ENCODE results near the gene KCNC1. TPM values are rescaled to one million over a fixed set of nuclear protein-coding genes. Genes with fewer than 3 reads are reported as not detected.

The KCNC1 gene
- total and polyA plus RNA-seq, 2 of the 4 experiments (the other 2 are of a cell fraction), result 0.03 TPM; not detected in 1

GRCh38 chr11:17714356-17714854, 20.2 kb upstream of the KCNC1 start:
- H3K9me1 ChIP-seq (ENCODE audit: insufficient read depth, low read length), result no peaks in the 10 kb centered on the region
- ATAC-seq (ENCODE audit: low read depth) (no peak), DNase-seq (no peak)
- no peak overlapping the region for H3K56ac ChIP-seq (ENCODE audit: extremely low read depth, insufficient read depth, low read length)
- H3K79me1 ChIP-seq (ENCODE audit: low read depth in 1 of 2, low read length in 2 of 2), result no peaks in the 10 kb centered on the region
- ChIA-PET POLR2A (ENCODE audit: unreplicated experiment) (no interaction called here), CTCF (no interaction called here)
- peaks cover 39% of the 10 kb centered on the region for H3K27me3 ChIP-seq (ENCODE audit: control insufficient read depth, insufficient read depth, low read length)
- H3K4me1 ChIP-seq (ENCODE audit: control insufficient read depth, insufficient read depth, low read length), result no peaks in the 10 kb centered on the region
- H2BK120ac ChIP-seq (ENCODE audit: low read depth, low read length), result no peak overlapping the region
- peak overlapping the region; percentile 39 for H2AK9ac ChIP-seq (replicated peaks; ENCODE audit: low read depth, low read length, poor library complexity)
- no CpG with 5 or more reads among the region's 8 CpGs for WGBS, 2 experiments (ENCODE audit: extremely low coverage in 2 of 2, insufficient read length in 1 of 2)
- no TSS peak for BruUV-seq (replicated peaks)
- H2AFZ ChIP-seq (replicated peaks; ENCODE audit: low read length, poor library complexity), result no peak overlapping the region
- H3K23ac ChIP-seq (ENCODE audit: low read depth, low read length), result no peak overlapping the region
- H3K18ac ChIP-seq (ENCODE audit: low read depth, low read length), result no peak overlapping the region
- H4K8ac ChIP-seq (ENCODE audit: low read depth in 2 of 2, low read length in 2 of 2), result no peak overlapping the region
- no peak overlapping the region for H3K4me3 ChIP-seq (ENCODE audit: insufficient read depth, low read depth, low read length)
- H2AK5ac ChIP-seq (ENCODE audit: low read depth, low read length), result no peak overlapping the region
- H3K9me3 ChIP-seq (ENCODE audit: control insufficient read depth, insufficient read depth, low read length), result no peaks in the 10 kb centered on the region
- no peak overlapping the region for H4K5ac ChIP-seq (ENCODE audit: low read depth, low read length)
- H4K91ac ChIP-seq (ENCODE audit: insufficient read depth, low read depth, low read length), result no peak overlapping the region
- no peak overlapping the region for H3K4me2 ChIP-seq (ENCODE audit: low read depth, low read length)
- no peaks in the 10 kb centered on the region for H3K36me3 ChIP-seq (ENCODE audit: control insufficient read depth, insufficient read depth, low read length)
- in situ Hi-C loops (cut with MboI; ENCODE audit: low sequenced_read_pairs), result no loop called here
- intact Hi-C loops (cut with micrococcal nuclease), result no loop called here
- TF ChIP-seq MAZ (IDR thresholded peaks at IDR 0.05; ENCODE audit: borderline replicate concordance, low read depth, low read length), result no peak
- TF ChIP-seq ELK1 (IDR thresholded peaks at IDR 0.05; ENCODE audit: borderline replicate concordance, low read depth, low read length), result no peak
- no peak for TF ChIP-seq FOS (IDR thresholded peaks at IDR 0.05; ENCODE audit: low read depth, low read length)
- TF ChIP-seq CHD1 (IDR thresholded peaks at IDR 0.05; ENCODE audit: low read depth, low read length), result no peak
- TF ChIP-seq CTCF (conservative IDR thresholded peaks at IDR 0.05; ENCODE audit: low read depth, low read length), result no peak
- dilution Hi-C loops (cut with HindIII; ENCODE audit: low sequenced_read_pairs, unreplicated experiment), result no loop called here
- no peak overlapping the region for H3K9ac ChIP-seq (ENCODE audit: low read depth, low read length)
- H2BK20ac ChIP-seq (ENCODE audit: low read depth, low read length), result no peak overlapping the region
- no peaks in the 10 kb centered on the region for H4K20me1 ChIP-seq (ENCODE audit: insufficient read depth, low read length)
- H3K4ac ChIP-seq (ENCODE audit: low read depth, low read length), result no peak overlapping the region
- no peak overlapping the region for H3K14ac ChIP-seq (replicated peaks; ENCODE audit: low read depth, low read length)
- no peak overlapping the region for H2BK15ac ChIP-seq (ENCODE audit: low read depth, low read length)
- no peak overlapping the region for H2BK5ac ChIP-seq (ENCODE audit: low read depth, low read length, poor library complexity, severe bottlenecking)
- no peak overlapping the region for H3K27ac ChIP-seq (ENCODE audit: insufficient read depth, low read length)
